IPS-18a (cell line): ENCODE data around the gene ABTB2.

Source experiments
- H3K27ac ChIP-seq: one replicate; pipeline ENCODE4 v1.5.1; 2013; ENCODE audit warnings: low read length
- H3K27me3 ChIP-seq: one replicate; pipeline ENCODE4 v1.6.1; 2013; ENCODE audit warnings: mild to moderate bottlenecking, low read length; ENCODE audit not compliant: control insufficient read depth, insufficient read depth
- H3K36me3 ChIP-seq: one replicate; pipeline ENCODE4 v1.6.1; 2013; ENCODE audit warnings: low read depth, low read length; ENCODE audit not compliant: control insufficient read depth
- H3K4me1 ChIP-seq: one replicate; pipeline ENCODE4 v1.6.1; 2013; ENCODE audit warnings: low read depth, low read length; ENCODE audit not compliant: control insufficient read depth
- H3K4me3 ChIP-seq: one replicate; pipeline ENCODE4 v1.5.1; 2013; ENCODE audit warnings: low read length
- H3K9ac ChIP-seq: one replicate; pipeline ENCODE4 v1.6.1; 2013; ENCODE audit warnings: mild to moderate bottlenecking, low read length, moderate library complexity
- H3K9me3 ChIP-seq: one replicate; pipeline ENCODE4 v1.6.1; 2013; ENCODE audit warnings: low read depth, low read length; ENCODE audit not compliant: control insufficient read depth

The ABTB2 gene

DNA sequence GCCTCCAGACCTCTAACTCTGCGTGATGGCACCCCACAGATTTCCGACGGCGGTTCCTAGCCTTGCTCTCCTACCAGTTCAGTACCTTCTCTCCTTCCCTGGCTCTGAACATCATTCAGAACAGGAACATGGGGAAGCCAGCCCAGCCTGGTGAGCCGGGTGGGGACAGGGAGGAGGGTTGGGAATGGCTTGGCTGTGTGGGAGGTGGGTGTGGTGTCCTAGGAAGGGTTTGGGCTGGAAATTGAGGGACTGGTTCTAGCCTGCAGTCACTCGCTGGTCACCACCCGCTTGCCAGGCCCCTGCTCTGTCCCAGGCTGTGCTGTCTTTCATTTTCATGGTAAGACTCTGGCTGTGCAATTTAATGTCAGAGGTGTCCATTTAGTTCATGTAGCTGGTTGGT, 218.5 kb downstream of the ABTB2 start:
- Histone ChIP-seq H3K27ac (no peak overlapping the region), H3K4me3 (no peak overlapping the region), H3K9ac (no peak overlapping the region), H3K27me3 (no peaks in the 10 kb centered on the region), H3K36me3 (peaks cover 76% of the 10 kb centered on the region), H3K4me1 (no peaks in the 10 kb centered on the region), H3K9me3 (no peaks in the 10 kb centered on the region)

DNA sequence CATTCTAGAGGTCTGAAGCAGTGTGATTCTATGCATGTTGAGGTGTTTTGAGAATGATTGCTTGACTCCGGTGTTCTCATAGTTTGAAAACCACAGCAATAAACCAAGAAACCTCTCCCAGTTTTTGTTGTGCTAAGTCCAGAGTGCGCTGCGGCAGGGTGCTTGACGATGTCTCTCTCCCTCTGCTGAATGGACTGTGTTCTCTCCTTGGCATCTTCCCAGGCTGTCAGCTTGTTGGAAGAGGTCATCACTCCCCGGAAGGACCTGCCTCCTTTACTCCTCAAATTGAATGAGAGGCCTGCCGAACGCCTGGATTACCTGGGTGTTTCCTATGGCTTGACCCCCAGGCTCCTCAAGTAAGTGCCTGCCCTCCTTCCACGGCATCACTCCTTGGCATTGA, 221.4 kb downstream of the ABTB2 start:
- Histone ChIP-seq H3K36me3 (peaks cover 67% of the 10 kb centered on the region), H3K9ac (no peak overlapping the region), H3K27ac (no peak overlapping the region)

DNA sequence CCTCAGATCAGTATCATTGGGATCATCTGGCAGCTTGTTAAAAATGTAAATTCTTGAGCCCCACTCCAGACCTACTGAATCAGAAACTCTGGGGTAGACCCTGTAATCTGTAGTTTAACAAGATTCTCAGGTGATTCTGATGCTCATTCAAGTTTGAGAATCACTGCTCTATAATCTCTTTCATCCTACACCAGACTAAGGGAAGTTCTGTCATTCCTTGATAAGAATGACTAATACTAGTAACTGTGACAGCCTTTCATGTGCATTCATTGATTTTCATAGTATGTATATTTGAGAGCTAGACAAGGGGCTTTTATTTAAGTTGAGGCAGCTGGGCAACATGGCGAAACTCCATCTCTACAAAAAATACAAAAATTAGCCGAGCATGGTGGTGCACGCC, 222.4 kb downstream of the ABTB2 start:
- no peaks in the 10 kb centered on the region for H3K27me3 ChIP-seq
- H3K36me3 ChIP-seq = peaks cover 67% of the 10 kb centered on the region
- H3K27ac ChIP-seq = no peak overlapping the region
- no peaks in the 10 kb centered on the region for H3K9me3 ChIP-seq
- H3K4me3 ChIP-seq = no peak overlapping the region
- no peaks in the 10 kb centered on the region for H3K4me1 ChIP-seq
- H3K9ac ChIP-seq = no peak overlapping the region

More for the DNA sequence above, 221.4 kb downstream of the ABTB2 start:
- no peaks in the 10 kb centered on the region for H3K27me3 ChIP-seq
- no peaks in the 10 kb centered on the region for H3K4me1 ChIP-seq
- H3K4me3 ChIP-seq = no peak overlapping the region
- no peaks in the 10 kb centered on the region for H3K9me3 ChIP-seq

DNA sequence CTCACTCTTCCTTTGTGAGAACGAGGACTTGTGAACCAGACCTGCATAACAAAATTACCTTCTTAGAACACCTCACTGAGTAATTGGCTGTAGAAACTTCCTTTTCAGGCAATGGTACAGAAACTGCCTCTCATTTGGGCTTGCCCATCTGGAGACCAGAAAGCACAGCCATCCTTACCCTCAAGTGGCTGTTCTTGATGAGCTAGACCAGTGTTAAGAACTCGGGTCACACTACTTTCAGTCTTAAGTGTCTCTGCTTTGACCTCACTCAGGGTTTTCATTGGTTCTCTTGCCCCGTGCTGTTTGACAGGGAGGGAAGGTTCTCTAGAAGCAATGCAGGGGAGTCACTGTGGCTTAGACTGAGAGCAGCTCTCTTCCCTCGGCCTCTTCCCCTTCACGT, 223.0 kb downstream of the ABTB2 start:
- H3K4me1 ChIP-seq = no peaks in the 10 kb centered on the region
- H3K27ac ChIP-seq = no peak overlapping the region
- no peaks in the 10 kb centered on the region for H3K27me3 ChIP-seq
- no peak overlapping the region for H3K9ac ChIP-seq
- no peaks in the 10 kb centered on the region for H3K9me3 ChIP-seq
- H3K4me3 ChIP-seq = no peak overlapping the region
- peaks cover 64% of the 10 kb centered on the region for H3K36me3 ChIP-seq

DNA sequence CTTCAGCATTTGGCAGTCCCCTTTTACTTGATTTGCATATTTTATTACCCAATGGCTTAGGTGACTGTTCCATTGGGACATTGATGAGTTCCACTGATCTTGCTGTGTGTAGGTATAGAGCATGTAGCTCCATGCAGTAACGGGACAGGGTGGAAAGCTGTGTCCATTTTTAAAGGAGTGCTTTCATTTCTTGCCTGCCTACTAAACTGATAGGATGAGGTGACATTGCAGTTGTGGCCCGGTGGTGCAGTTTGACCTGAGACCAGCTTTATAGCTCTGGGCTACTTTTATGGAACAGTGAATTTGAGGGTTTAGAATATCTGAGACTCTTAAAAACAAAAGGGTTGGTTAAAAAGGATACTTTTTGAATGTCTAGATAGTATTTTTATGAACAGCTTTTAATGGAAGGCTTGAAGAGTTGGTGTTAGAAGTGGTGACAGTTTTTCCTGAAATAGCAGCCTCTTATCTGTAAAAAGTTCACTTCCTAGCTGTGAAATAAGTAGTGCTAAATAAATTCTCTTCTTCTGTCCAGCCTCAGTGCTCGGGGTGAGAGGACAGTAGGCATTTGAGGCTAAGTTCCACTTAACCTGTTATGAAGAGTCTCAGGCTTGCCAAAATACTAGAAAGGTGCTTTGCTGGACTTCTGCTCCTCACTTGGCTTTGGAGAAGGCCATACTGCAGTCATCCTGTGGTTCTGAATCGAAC, 225.4 kb downstream of the ABTB2 start:
- Histone ChIP-seq H3K4me1 (no peaks in the 10 kb centered on the region), H3K9me3 (no peaks in the 10 kb centered on the region), H3K9ac (no peak overlapping the region), H3K36me3 (peaks cover 64% of the 10 kb centered on the region), H3K27me3 (no peaks in the 10 kb centered on the region), H3K27ac (no peak overlapping the region), H3K4me3 (no peak overlapping the region)

DNA sequence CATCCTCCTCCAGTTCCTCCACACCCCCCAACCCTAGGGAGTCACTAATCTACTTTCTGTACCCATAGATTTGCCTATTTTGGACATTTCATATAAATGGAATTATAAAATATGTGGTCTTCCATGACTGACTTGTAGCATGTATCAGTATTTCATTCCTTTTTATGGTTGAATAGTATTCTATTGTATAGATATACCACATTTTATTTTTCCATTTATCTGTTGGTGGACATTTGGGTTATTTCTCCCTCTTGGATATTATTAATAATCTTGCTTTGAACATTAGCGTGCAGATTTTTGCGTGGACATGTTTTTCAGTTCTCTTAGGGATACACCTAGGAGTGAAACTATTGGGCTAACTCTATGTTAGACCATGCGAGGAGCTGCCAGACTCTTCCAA, 229.0 kb downstream of the ABTB2 start:
- H3K27me3 ChIP-seq = no peaks in the 10 kb centered on the region
- H3K9me3 ChIP-seq = no peaks in the 10 kb centered on the region
- H3K36me3 ChIP-seq = peaks cover 71% of the 10 kb centered on the region
- H3K4me1 ChIP-seq = no peaks in the 10 kb centered on the region
- H3K4me3 ChIP-seq = no peak overlapping the region
- no peak overlapping the region for H3K9ac ChIP-seq
- no peak overlapping the region for H3K27ac ChIP-seq

DNA sequence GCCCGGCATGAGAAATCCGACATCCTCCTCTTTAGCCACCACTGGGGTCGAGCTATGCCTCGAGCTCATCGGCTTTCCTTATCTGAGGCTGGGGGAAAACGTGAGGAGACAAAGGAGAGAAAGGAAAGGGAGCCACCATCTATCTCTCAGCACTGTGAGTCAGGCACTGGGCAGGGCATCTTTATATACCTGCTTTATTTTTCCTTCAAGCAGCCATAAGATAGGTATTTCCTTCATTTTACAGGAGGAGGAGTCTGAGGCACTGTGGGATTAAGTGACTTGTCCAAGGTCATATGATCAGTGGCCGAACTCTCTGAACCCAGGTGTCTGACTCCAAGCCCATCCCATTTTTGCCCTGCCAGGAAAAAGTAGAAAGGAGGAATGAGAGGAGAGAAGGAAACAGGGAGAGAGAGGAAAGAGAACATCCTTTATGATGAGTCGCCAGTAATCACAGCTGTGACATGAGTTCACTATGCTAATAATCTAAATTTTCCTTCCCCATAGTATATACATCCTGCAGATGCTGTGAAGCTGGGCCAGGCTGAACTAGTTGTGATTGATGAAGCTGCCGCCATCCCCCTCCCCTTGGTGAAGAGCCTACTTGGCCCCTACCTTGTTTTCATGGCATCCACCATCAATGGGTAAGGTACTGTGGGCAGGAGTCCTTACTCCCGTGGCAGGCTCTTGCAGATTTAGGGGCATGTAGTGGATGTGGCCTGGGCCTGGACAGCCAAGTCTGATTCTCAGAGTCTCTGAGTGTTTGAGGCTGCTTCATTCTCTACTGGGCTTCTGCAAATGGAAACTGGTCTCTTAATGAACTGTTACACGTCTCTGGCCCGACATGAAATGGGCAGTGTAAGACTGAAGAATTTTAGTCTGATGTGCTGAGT, 230.6 kb downstream of the ABTB2 start:
- Histone ChIP-seq H3K36me3 (peaks cover 72% of the 10 kb centered on the region), H3K27ac (no peak overlapping the region)

DNA sequence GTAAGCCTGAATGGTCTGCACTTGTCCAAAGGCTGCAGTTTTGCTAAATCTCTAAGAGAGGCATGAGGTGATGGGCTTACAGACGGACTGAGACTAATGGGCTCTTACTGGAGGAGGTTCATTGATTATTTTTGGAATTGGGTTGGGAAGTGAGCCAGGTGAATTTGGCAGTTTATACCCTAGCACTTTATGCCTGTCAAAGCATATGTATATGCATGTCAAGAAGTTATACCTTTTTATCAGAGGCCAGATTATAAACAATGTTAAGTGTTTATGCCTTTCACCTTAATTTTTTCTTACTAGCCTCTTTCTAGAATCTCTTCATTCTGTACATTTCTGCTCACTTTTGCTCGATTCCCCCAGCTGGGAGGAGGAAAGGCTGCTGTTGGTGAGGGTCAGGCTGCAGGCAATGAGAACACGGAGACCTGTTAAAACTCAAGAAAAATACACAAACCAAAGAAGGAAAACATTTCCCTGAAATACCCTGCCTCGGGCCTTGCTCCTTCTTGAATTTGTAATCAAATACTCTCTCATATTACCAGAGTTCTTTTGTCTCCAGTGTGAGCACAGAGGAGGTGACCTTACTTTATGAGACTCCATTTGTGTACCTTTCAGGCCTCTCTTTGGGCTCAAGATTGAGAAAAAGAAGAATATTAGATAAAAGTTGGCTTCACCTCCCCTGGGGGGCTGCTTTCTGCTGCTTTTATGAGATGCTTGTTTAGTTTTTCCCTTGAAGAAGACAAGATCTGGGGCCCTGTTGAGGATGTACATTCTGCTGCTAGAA, 232.7 kb downstream of the ABTB2 start:
- Histone ChIP-seq H3K27me3 (no peaks in the 10 kb centered on the region), H3K4me1 (no peaks in the 10 kb centered on the region), H3K9ac (no peak overlapping the region), H3K9me3 (no peaks in the 10 kb centered on the region), H3K4me3 (no peak overlapping the region), H3K36me3 (peaks cover 74% of the 10 kb centered on the region), H3K27ac (no peak overlapping the region)

More for the DNA sequence above, 230.6 kb downstream of the ABTB2 start:
- no peaks in the 10 kb centered on the region for H3K27me3 ChIP-seq
- no peaks in the 10 kb centered on the region for H3K4me1 ChIP-seq
- H3K4me3 ChIP-seq = no peak overlapping the region
- H3K9ac ChIP-seq = no peak overlapping the region
- H3K9me3 ChIP-seq = no peaks in the 10 kb centered on the region

DNA sequence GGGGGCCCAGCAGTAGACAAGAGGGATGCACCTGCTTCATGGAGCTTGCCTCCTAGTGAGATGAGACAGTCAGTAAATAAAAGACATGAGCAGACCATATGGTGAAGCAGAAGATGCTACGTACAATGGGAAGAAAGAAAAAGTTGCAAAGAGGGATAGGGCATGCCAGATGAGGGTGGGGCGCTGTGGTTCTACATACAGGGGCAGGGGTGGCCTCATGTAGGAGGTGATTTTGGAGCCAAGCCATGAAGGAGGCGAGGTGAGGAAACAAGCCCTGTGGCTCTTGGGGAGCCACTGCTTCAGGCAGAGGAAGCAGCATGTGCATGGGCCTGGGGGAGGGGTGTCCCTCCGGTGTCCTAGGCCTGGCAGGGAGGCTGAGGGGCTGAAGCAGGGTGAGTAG, 237.2 kb downstream of the ABTB2 start:
- Histone ChIP-seq H3K9ac (no peak overlapping the region), H3K36me3 (peaks cover 89% of the 10 kb centered on the region), H3K4me3 (no peak overlapping the region), H3K27ac (no peak overlapping the region), H3K9me3 (no peaks in the 10 kb centered on the region), H3K4me1 (no peaks in the 10 kb centered on the region), H3K27me3 (no peaks in the 10 kb centered on the region)

DNA sequence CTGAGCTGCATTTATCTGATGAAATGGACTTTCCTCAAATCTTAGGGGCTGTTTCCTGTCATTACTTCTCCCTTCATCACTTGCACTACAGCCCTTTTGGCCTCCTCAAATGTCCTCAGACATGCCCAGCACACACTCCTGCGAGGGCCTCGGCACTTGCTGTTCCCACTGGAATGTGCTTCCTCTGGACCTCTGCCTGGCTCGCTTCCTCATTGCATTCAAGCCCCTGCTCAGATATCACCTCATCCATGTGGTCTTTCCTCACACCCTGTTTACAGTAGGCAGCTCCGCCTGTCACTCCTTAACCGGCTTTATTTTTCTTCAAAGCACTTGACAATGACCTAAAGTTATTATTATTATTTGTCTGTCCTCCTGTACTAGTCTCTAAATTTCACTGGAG, 243.3 kb downstream of the ABTB2 start:
- H3K36me3 ChIP-seq = peaks cover 86% of the 10 kb centered on the region
- no peaks in the 10 kb centered on the region for H3K9me3 ChIP-seq
- H3K4me3 ChIP-seq = no peak overlapping the region
- H3K4me1 ChIP-seq = no peaks in the 10 kb centered on the region
- H3K9ac ChIP-seq = no peak overlapping the region
- H3K27ac ChIP-seq = no peak overlapping the region
- H3K27me3 ChIP-seq = no peaks in the 10 kb centered on the region

DNA sequence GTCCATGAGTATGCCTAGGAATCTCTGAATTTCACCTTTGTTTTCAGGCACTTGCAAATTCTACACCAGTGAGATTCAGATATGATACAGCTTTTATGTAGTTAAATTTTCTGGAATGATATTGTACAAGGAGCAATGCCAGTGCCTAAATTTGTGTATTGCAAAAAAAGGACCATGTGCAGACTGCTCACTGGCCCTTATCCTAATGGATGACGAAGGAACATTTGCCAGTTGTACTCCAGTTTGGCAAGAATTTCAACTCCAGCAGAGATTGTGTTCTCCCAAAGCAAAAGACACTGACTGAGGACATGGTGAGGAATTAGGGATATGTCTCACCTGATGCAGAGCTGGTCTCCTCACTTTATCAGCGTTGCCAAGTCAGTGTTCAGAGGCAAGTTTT, 243.8 kb downstream of the ABTB2 start:
- Histone ChIP-seq H3K27me3 (no peaks in the 10 kb centered on the region), H3K4me1 (no peaks in the 10 kb centered on the region), H3K27ac (no peak overlapping the region), H3K36me3 (peaks cover 86% of the 10 kb centered on the region), H3K9ac (no peak overlapping the region), H3K9me3 (no peaks in the 10 kb centered on the region), H3K4me3 (no peak overlapping the region)
